ENCODE data around the gene SPRR3. TPM values are rescaled to one million over a fixed set of nuclear protein-coding genes. Genes with fewer than 3 reads are reported as not detected.

The SPRR3 gene
- total RNA-seq, 1 donor from 2014 or later: not detected

DNA sequence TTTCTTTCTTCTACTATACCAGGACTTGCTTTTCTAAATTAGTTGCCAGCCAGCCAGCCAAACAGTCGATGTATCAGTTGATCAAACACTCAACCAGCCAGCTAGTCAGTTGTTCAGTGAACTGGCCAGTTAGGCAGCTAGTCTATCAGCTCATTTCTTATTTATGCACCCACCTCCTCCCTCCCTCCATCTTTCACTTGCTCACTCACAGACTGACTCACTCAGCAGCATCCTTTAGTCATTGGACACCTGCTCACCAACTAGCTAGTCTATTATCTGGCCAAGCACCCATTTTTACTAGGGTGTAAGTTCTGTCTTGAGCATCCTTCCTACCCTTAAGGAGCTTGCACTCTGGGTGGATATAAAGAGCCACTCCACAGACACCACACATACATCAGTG, 37.0 kb upstream of the SPRR3 start:
- H3K27me3 ChIP-seq (ENCODE audit: control insufficient read depth in 3 of 3, insufficient read depth in 3 of 3, low read length in 3 of 3): peaks cover 0 to 6% (median 4%) of the 10 kb centered on the region in 3 donors
- no peaks in the 10 kb centered on the region for H3K4me1 ChIP-seq (ENCODE audit: control insufficient read depth in 3 of 3, insufficient read depth in 3 of 3, low read length in 3 of 3)

DNA sequence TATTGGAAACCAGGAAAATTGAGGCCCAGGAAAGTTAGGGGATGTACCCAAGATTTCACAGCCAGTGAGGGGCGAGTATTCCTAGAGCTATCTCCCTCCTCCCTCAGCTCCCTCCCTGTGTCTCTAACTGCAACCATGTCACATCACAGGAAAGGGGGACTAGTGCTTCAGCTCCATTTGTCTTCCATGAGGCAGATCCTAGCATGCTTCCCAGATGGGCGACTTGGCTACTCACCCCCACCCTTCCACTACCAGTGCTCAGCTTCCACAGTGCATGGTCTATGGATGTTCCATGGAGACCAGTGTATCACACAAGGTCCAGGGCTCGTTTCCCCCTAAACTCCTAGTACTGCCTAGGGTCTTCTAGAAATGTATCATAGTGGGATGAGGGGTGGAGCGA, 35.7 kb upstream of the SPRR3 start:
- H3K4me3 ChIP-seq (ENCODE audit: low read length in 3 of 3): no peak overlapping the region
- no peak overlapping the region for H3K27ac ChIP-seq (ENCODE audit: low read depth, low read length)
- no peaks in the 10 kb centered on the region for H3K36me3 ChIP-seq (ENCODE audit: control insufficient read depth in 3 of 3, insufficient read depth in 3 of 3, low read length in 3 of 3)

More for the DNA sequence above, 37.0 kb upstream of the SPRR3 start:
- H3K9me3 ChIP-seq (ENCODE audit: control insufficient read depth in 3 of 3, low read length in 3 of 3): peaks cover 0 to 3% (median 0%) of the 10 kb centered on the region in 3 donors
- no peaks in the 10 kb centered on the region for H3K36me3 ChIP-seq (ENCODE audit: control insufficient read depth in 3 of 3, insufficient read depth in 3 of 3, low read length in 3 of 3)
- no peak overlapping the region for H3K4me3 ChIP-seq (ENCODE audit: low read length in 3 of 3)
- H3K27ac ChIP-seq (ENCODE audit: low read depth, low read length): no peak overlapping the region
- H3K9ac ChIP-seq (ENCODE audit: low read depth in 1 of 3, low read length in 3 of 3): no peak overlapping the region

DNA sequence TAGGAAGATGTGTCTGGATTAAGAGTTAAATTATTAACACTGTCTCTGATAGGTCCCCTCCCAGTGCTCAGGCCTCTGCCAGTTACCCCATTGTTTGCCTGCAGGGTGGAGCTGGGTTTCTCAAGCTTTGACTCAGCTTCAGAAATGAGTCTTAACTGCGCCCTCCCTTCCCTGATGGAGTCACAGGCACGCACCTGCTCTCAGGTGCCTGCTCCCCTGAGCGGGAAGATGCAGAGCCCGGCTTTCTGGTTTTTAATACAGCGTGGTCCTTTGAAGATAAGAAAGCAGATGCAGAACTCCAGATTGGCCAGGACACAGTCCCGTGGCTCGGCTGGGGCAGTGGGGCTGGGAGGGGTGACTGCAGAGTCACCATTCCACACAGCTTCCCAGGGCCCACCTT, 34.3 kb upstream of the SPRR3 start:
- H3K4me3 ChIP-seq (ENCODE audit: low read length in 3 of 3): no peak overlapping the region
- H3K9ac ChIP-seq (ENCODE audit: low read depth in 1 of 3, low read length in 3 of 3): no peak overlapping the region
- no peak overlapping the region for H3K27ac ChIP-seq (ENCODE audit: low read depth, low read length)
- peaks cover 0 to 6% (median 0%) of the 10 kb centered on the region in 3 donors for H3K27me3 ChIP-seq (ENCODE audit: control insufficient read depth in 3 of 3, insufficient read depth in 3 of 3, low read length in 3 of 3)
- no peaks in the 10 kb centered on the region for H3K36me3 ChIP-seq (ENCODE audit: control insufficient read depth in 3 of 3, insufficient read depth in 3 of 3, low read length in 3 of 3)
- no peaks in the 10 kb centered on the region for H3K4me1 ChIP-seq (ENCODE audit: control insufficient read depth in 3 of 3, insufficient read depth in 3 of 3, low read length in 3 of 3)
- H3K9me3 ChIP-seq (ENCODE audit: control insufficient read depth in 3 of 3, low read length in 3 of 3): no peaks in the 10 kb centered on the region

More for the DNA sequence above, 35.7 kb upstream of the SPRR3 start:
- H3K4me1 ChIP-seq (ENCODE audit: control insufficient read depth in 3 of 3, insufficient read depth in 3 of 3, low read length in 3 of 3): no peaks in the 10 kb centered on the region
- H3K27me3 ChIP-seq (ENCODE audit: control insufficient read depth in 3 of 3, insufficient read depth in 3 of 3, low read length in 3 of 3): peaks cover 0 to 6% (median 0%) of the 10 kb centered on the region in 3 donors
- peaks cover 0 to 3% (median 0%) of the 10 kb centered on the region in 3 donors for H3K9me3 ChIP-seq (ENCODE audit: control insufficient read depth in 3 of 3, low read length in 3 of 3)
- no peak overlapping the region for H3K9ac ChIP-seq (ENCODE audit: low read depth in 1 of 3, low read length in 3 of 3)

DNA sequence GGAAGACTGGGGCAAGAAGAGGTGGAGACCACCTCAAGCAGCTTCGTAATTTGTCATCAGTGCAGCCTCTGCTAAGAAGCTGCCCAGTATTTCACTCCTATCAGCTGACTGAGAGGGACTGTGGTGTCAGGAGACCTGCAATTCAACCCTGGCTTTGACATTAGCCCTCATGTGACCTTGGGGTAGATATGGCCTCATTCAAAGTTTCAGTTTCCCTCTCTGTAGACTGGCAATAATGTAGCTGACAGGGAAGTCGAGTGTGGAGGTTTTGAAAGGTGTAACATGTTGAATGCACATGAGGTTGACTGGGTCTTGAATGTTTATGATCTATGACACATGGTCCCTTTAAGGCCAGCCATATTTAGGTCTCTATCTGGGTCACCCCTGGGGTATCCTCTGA, 33.3 kb upstream of the SPRR3 start:
- Histone ChIP-seq H3K27ac (ENCODE audit: low read depth, low read length) (no peak overlapping the region), H3K9ac (ENCODE audit: low read depth in 1 of 3, low read length in 3 of 3) (no peak overlapping the region), H3K36me3 (ENCODE audit: control insufficient read depth in 3 of 3, insufficient read depth in 3 of 3, low read length in 3 of 3) (no peaks in the 10 kb centered on the region), H3K4me3 (ENCODE audit: low read length in 3 of 3) (no peak overlapping the region), H3K27me3 (ENCODE audit: control insufficient read depth in 3 of 3, insufficient read depth in 3 of 3, low read length in 3 of 3) (peaks cover 0 to 6% (median 0%) of the 10 kb centered on the region in 3 donors), H3K9me3 (ENCODE audit: control insufficient read depth in 3 of 3, low read length in 3 of 3) (no peaks in the 10 kb centered on the region), H3K4me1 (ENCODE audit: control insufficient read depth in 3 of 3, insufficient read depth in 3 of 3, low read length in 3 of 3) (no peaks in the 10 kb centered on the region)

DNA sequence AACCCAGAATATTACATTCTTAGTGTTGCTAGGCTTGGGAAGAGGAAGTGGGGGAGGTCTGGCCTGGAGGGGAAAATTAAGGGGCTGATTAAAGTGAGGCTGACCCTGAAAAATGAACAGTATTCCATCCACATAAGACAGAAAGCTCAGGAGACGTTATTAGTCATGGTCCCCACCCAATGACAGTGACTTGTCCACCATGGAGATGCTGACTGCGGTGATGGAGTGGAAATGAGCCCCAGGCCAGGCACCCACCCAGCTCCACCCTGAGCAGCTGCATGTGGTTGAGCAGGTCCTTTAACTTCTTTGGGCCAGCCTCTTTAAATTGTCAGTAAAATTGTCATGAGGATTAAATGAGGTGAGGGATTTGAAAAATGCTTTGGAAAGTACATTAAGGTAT, 32.5 kb upstream of the SPRR3 start:
- Histone ChIP-seq H3K9ac (ENCODE audit: low read depth in 1 of 3, low read length in 3 of 3) (no peak overlapping the region), H3K36me3 (ENCODE audit: control insufficient read depth in 3 of 3, insufficient read depth in 3 of 3, low read length in 3 of 3) (no peaks in the 10 kb centered on the region), H3K9me3 (ENCODE audit: control insufficient read depth in 3 of 3, low read length in 3 of 3) (no peaks in the 10 kb centered on the region), H3K27ac (ENCODE audit: low read depth, low read length) (no peak overlapping the region), H3K4me3 (ENCODE audit: low read length in 3 of 3) (no peak overlapping the region), H3K27me3 (ENCODE audit: control insufficient read depth in 3 of 3, insufficient read depth in 3 of 3, low read length in 3 of 3) (peaks cover 0 to 6% (median 0%) of the 10 kb centered on the region in 3 donors), H3K4me1 (ENCODE audit: control insufficient read depth in 3 of 3, insufficient read depth in 3 of 3, low read length in 3 of 3) (no peaks in the 10 kb centered on the region)

DNA sequence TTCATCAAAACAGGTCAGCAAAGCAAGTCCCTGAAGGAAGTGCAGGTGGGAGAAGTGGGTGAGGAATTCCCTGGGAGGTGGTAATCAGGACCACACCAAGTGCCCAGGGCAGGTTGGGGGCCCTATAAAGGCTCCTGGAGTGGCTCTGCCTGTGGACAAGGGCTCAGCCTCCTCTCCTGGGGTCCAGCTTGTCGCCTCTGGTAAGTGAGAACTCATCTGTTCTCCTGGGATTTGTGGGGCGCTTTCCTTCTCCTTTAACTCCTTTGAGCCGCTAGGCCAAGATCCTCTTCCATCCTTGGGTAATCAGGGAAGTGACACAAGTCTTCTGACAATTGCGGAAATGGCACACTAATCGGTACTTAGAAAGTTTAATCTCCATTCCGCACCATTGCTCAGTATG, 31.1 kb upstream of the SPRR3 start, which contains the start of gene SPRR4:
Gene SPRR4, plus strand, starts transcription at position 154 of the 400 bp plus-strand sequence. CDS start 1,243 bp downstream, outside the sequence.
- Histone ChIP-seq H3K9me3 (ENCODE audit: control insufficient read depth in 3 of 3, low read length in 3 of 3) (no peaks in the 10 kb centered on the region), H3K9ac (ENCODE audit: low read depth in 1 of 3, low read length in 3 of 3) (no peak within 1 kb of the TSS), H3K4me1 (ENCODE audit: control insufficient read depth in 3 of 3, insufficient read depth in 3 of 3, low read length in 3 of 3) (no peaks in the 10 kb centered on the region), H3K27ac (ENCODE audit: low read depth, low read length) (no peak within 1 kb of the TSS), H3K4me3 (ENCODE audit: low read length in 3 of 3) (no peak within 1 kb of the TSS), H3K27me3 (ENCODE audit: control insufficient read depth in 3 of 3, insufficient read depth in 3 of 3, low read length in 3 of 3) (peaks cover 0 to 3% (median 0%) of the 10 kb centered on the region in 3 donors), H3K36me3 (ENCODE audit: control insufficient read depth in 3 of 3, insufficient read depth in 3 of 3, low read length in 3 of 3) (no peaks in the 10 kb centered on the region)

DNA sequence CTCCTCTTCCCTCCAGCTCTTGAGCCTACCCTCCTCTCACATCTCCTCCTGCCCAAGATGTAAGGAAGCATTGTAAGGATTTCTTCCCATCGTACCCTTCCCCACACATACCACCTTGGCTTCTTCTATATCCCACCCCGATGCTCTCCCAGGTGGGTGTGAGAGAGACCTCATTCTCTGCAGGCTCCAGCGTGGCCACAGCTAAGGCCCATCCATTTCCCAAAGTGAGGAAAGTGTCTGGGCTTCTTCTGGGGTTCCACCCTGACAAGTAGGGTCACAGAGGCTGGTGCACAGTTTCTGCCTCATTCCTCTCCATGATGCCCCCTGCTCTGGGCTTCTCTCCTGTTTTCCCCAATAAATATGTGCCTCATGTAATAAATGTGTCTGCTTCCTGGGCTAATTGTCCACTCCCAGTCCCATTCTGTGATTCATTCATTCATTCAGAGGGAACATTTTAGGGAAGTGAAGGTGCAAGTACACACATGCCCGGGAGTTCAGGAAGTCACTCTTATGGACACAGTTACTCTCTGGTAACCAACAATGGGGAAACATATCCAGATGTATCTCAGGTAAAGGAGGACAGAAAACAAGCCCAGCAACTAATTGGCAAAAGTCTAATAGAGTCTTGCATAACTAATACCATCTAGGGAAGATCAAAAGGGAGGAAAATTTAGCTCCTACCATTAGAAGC, 29.2 kb upstream of the SPRR3 start:
- H3K4me1 ChIP-seq (ENCODE audit: control insufficient read depth in 3 of 3, insufficient read depth in 3 of 3, low read length in 3 of 3): no peaks in the 10 kb centered on the region
- H3K36me3 ChIP-seq (ENCODE audit: control insufficient read depth in 3 of 3, insufficient read depth in 3 of 3, low read length in 3 of 3): no peaks in the 10 kb centered on the region
- no peak overlapping the region for H3K27ac ChIP-seq (ENCODE audit: low read depth, low read length)
- H3K9me3 ChIP-seq (ENCODE audit: control insufficient read depth in 3 of 3, low read length in 3 of 3): no peaks in the 10 kb centered on the region
- H3K4me3 ChIP-seq (ENCODE audit: low read length in 3 of 3): no peak overlapping the region
- no peaks in the 10 kb centered on the region for H3K27me3 ChIP-seq (ENCODE audit: control insufficient read depth in 3 of 3, insufficient read depth in 3 of 3, low read length in 3 of 3)
- H3K9ac ChIP-seq (ENCODE audit: low read depth in 1 of 3, low read length in 3 of 3): no peak overlapping the region

DNA sequence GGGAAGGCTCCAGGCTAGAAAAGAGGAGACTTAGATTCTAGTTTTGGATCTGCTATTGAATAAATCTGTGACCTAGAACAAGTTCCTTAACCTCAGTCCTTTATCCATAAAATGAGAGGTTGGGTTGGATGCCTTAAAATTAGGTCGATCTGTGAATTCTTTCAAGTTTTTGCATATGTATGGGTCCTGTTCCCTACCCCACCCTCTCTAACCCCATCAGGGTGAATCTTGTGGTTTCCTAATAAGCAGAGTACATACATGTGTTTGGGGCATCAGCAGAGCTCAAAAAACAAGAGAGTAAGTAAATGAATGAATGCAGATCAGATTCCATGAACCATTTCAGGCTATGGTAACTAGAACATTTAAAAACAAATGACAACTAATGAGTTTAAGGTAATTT, 24.9 kb upstream of the SPRR3 start:
- Histone ChIP-seq H3K4me3 (ENCODE audit: low read length in 3 of 3) (no peak overlapping the region), H3K27ac (ENCODE audit: low read depth, low read length) (no peak overlapping the region), H3K9me3 (ENCODE audit: control insufficient read depth in 3 of 3, low read length in 3 of 3) (no peaks in the 10 kb centered on the region), H3K4me1 (ENCODE audit: control insufficient read depth in 3 of 3, insufficient read depth in 3 of 3, low read length in 3 of 3) (no peaks in the 10 kb centered on the region), H3K9ac (ENCODE audit: low read depth in 1 of 3, low read length in 3 of 3) (no peak overlapping the region), H3K36me3 (ENCODE audit: control insufficient read depth in 3 of 3, insufficient read depth in 3 of 3, low read length in 3 of 3) (no peaks in the 10 kb centered on the region), H3K27me3 (ENCODE audit: control insufficient read depth in 3 of 3, insufficient read depth in 3 of 3, low read length in 3 of 3) (no peaks in the 10 kb centered on the region)

DNA sequence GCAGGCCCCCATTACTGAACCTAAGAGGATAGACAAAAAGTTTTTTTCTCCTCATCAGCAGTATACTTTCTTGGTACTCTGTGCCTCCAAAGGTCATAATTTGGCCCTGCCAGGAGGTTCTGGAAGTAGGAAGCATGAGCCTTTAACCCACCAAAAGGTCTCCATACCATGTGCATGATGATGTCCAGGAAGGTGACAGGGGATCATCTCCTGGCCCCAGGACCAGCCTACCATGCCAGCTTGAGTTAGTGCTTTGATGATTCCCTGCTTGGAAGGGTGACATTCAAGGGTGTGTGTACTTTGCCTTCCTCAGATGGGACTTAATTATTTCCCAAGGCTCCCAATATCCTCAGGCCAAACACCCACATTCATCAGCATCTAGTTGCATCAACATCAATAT, 23.9 kb upstream of the SPRR3 start:
- no peak overlapping the region for H3K4me3 ChIP-seq (ENCODE audit: low read length in 3 of 3)
- no peak overlapping the region for H3K9ac ChIP-seq (ENCODE audit: low read depth in 1 of 3, low read length in 3 of 3)
- H3K36me3 ChIP-seq (ENCODE audit: control insufficient read depth in 3 of 3, insufficient read depth in 3 of 3, low read length in 3 of 3): no peaks in the 10 kb centered on the region
- no peak overlapping the region for H3K27ac ChIP-seq (ENCODE audit: low read depth, low read length)
- H3K27me3 ChIP-seq (ENCODE audit: control insufficient read depth in 3 of 3, insufficient read depth in 3 of 3, low read length in 3 of 3): no peaks in the 10 kb centered on the region
- no peaks in the 10 kb centered on the region for H3K4me1 ChIP-seq (ENCODE audit: control insufficient read depth in 3 of 3, insufficient read depth in 3 of 3, low read length in 3 of 3)
- no peaks in the 10 kb centered on the region for H3K9me3 ChIP-seq (ENCODE audit: control insufficient read depth in 3 of 3, low read length in 3 of 3)

DNA sequence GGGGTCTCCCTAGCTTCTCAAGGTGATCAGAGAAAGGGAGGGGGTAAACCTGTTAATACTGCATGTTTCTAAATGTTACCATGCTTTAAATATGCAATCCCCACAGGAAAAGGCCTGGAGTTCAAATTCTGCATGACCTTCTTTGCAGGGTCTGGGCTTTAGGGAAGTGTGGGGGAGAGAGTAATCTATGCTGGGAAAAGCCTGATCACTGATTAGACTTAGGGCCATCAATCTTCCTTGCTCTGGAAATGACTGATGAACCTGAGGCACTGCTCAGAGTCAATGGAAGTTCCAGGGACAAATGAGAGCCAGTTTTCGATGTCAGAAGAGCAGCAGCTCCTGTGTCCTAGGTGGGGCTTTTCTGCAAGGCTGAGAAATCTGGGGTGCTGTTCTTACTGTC, 20.9 kb upstream of the SPRR3 start:
- Histone ChIP-seq H3K4me3 (ENCODE audit: low read length in 3 of 3) (no peak overlapping the region), H3K9me3 (ENCODE audit: control insufficient read depth in 3 of 3, low read length in 3 of 3) (no peaks in the 10 kb centered on the region), H3K36me3 (ENCODE audit: control insufficient read depth in 3 of 3, insufficient read depth in 3 of 3, low read length in 3 of 3) (no peaks in the 10 kb centered on the region), H3K9ac (ENCODE audit: low read depth in 1 of 3, low read length in 3 of 3) (no peak overlapping the region), H3K27me3 (ENCODE audit: control insufficient read depth in 3 of 3, insufficient read depth in 3 of 3, low read length in 3 of 3) (peaks cover 0 to 2% (median 0%) of the 10 kb centered on the region in 3 donors), H3K27ac (ENCODE audit: low read depth, low read length) (no peak overlapping the region), H3K4me1 (ENCODE audit: control insufficient read depth in 3 of 3, insufficient read depth in 3 of 3, low read length in 3 of 3) (no peaks in the 10 kb centered on the region)

Data from skeletal muscle tissue (tissue), 4 donors.